ENCODE results near the gene COG4. TPM values are rescaled to one million over a fixed set of nuclear protein-coding genes. Genes with fewer than 3 reads are reported as not detected.
"Not testable (repeated sequence)": the region's sequence is repeated elsewhere in the genome, so short reads cannot be mapped to it uniquely, and the experiment has no call there.

The COG4 gene
- total RNA-seq, 6 experiments from 2014 or later = 70.2 to 91.7 (median 80.2) TPM

DNA sequence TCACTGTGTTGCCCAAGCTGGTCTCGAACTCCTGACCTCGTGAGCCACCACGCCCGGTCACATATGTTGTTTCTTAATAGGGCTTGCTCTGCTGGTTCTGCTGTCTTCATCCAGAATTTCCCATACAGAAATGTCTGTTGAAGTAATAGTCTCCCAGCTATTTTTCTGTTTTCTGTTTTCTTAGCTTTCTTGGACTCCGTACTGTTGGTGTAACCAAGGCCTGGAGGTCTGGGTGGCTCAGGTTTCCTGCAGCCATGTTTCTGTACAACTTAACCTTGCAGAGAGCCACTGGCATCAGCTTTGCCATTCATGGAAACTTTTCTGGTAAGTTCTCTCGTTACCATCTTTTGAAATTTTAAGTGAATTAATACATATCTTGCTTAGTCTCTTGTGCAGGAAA is 3.0 kb upstream of the COG4 start:
- Mint-ChIP-seq H3K9me3 (no peaks in the 10 kb centered on the region), H3K27me3 (ENCODE audit: insufficient read depth) (peaks cover 8% of the 10 kb centered on the region), H3K4me1 (ENCODE audit: low read depth) (peaks cover 52% of the 10 kb centered on the region), H3K36me3 (ENCODE audit: low read depth) (peaks cover 49% of the 10 kb centered on the region), H3K4me3 (peak overlapping the region; percentile 96), H3K27ac (peak overlapping the region; percentile 51)
- TF ChIP-seq, protein P1, sequence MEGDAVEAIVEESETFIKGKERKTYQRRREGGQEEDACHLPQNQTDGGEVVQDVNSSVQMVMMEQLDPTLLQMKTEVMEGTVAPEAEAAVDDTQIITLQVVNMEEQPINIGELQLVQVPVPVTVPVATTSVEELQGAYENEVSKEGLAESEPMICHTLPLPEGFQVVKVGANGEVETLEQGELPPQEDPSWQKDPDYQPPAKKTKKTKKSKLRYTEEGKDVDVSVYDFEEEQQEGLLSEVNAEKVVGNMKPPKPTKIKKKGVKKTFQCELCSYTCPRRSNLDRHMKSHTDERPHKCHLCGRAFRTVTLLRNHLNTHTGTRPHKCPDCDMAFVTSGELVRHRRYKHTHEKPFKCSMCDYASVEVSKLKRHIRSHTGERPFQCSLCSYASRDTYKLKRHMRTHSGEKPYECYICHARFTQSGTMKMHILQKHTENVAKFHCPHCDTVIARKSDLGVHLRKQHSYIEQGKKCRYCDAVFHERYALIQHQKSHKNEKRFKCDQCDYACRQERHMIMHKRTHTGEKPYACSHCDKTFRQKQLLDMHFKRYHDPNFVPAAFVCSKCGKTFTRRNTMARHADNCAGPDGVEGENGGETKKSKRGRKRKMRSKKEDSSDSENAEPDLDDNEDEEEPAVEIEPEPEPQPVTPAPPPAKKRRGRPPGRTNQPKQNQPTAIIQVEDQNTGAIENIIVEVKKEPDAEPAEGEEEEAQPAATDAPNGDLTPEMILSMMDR (IDR thresholded peaks at IDR 0.05) = no peak
- DNase-seq = no peak

DNA sequence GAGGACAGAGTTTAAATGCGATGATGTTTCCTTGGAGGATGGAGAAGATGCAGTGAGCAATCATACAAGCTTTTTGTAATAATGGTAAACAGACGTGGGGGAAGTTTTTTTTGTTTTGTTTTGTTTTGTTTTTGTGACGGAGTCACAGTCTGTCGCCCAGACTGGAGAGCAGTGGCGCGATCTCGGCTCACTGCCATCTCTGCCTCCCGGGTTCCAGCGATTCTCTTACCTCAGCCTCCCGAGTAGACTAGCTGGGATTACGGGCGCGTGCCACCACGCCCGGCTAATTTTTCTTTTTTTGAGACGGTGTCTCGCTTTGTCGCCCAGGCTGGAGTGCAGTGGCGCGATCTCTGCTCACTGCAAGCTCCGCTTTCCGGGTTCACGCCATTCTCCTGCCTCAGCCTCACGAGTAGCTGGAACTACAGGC is 1.1 kb upstream of the COG4 start:
- not testable (repeated sequence) for H3K27me3 Mint-ChIP-seq (ENCODE audit: insufficient read depth); H3K9me3 Mint-ChIP-seq
- peak; percentile 17 for DNase-seq
- peak overlapping the region; percentile 96 for H3K27ac Mint-ChIP-seq
- H3K4me1 Mint-ChIP-seq (ENCODE audit: low read depth) = peaks cover 65% of the 10 kb centered on the region
- peaks cover 46% of the 10 kb centered on the region for H3K36me3 Mint-ChIP-seq (ENCODE audit: low read depth)
- peak overlapping the region; percentile 96 for H3K4me3 Mint-ChIP-seq

DNA sequence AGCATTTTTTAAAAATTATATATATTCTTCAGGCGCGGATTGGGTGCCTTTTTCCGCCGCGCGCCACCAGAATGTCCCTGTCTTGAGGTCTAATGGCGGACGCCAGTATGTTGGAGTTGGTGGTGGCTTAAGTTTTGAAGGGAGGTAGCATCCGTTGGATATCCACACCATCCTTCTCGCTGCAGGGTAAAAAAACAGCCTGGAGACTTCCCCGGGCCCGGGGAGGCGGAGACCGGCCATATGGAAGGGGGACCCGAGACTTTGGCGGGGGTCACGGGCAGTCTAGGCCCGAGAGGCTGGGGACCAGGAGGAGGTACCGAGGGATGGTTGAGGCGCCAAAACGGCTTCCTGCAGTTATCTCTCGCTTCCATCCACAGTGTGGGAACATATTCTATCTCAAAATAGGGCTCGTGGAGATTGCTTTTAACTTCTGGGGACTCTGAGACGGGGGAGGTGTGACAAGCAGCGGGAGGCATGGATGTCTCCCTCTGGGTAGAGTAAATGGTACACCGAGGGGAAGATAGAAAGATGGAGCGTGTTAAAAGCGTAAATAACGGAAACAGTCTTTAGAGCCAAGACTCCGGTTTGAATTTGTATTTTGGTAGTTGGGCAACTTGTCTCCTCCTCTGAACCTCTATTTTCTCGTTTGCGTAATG is 517 bp upstream of the COG4 start, which contains the start of gene SF3B3:
Gene SF3B3, plus strand, starts transcription at position 74 of the 656 bp plus-strand sequence. CDS start 2,841 bp downstream, outside the sequence.
- Mint-ChIP-seq H3K36me3 (ENCODE audit: low read depth) (peaks cover 42% of the 10 kb centered on the region), H3K9me3 (no peaks in the 10 kb centered on the region), H3K4me3 (peak within 1 kb of the TSS; percentile 96), H3K27me3 (ENCODE audit: insufficient read depth) (peaks cover 10% of the 10 kb centered on the region), H3K27ac (peak within 1 kb of the TSS; percentile 96), H3K4me1 (ENCODE audit: low read depth) (peaks cover 60% of the 10 kb centered on the region)
- DNase-seq = no peak
- TF ChIP-seq, protein P1 (IDR thresholded peaks at IDR 0.05) = no peak

DNA sequence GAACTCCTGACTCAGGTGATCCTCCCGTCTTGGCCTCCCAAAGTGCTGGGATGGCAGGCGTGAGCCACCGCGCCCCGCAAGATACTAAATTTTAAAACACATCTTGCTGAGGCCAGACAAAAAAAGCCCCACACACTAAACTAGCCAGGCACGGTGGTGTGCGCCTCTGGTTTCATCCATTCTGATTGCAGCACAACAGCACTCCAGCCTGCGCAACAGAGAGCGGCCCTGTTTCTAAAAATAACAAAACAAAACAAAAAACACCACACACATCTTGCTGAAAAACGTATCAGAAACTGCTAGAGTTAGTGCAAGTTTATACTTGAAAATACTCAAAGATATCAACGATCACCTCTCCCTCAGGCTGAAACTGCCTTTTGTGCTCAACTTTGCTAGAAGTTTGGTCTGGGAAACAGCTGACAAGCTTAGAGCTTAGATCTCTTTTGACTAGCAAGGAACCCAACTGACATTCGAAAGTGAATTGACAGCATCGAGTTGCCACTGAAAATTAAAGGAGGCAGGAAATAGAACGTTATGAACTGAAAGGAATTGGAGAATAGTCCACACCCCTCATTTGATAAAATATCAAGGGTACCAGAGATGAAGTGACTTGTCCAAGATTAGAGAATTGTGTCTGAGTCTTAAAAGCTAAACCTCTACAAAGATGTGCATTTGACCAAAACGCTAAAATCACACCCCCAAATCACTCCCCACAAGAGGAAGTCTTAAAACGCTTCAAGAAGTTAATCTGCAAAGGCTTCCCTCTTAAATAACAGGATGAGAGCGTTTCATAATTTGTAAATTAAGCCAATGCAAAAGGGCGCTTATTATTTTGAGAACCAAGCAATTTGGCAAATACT is 908 bp downstream of the COG4 start:
- peak overlapping the region; percentile 96 for H3K27ac Mint-ChIP-seq
- no peaks in the 10 kb centered on the region for H3K9me3 Mint-ChIP-seq
- peaks cover 47% of the 10 kb centered on the region for H3K36me3 Mint-ChIP-seq (ENCODE audit: low read depth)
- TF ChIP-seq, protein P1 (IDR thresholded peaks at IDR 0.05) = no peak
- no peak for DNase-seq
- H3K4me3 Mint-ChIP-seq = peak overlapping the region; percentile 96
- peaks cover 51% of the 10 kb centered on the region for H3K4me1 Mint-ChIP-seq (ENCODE audit: low read depth)
- peaks cover 10% of the 10 kb centered on the region for H3K27me3 Mint-ChIP-seq (ENCODE audit: insufficient read depth)

DNA sequence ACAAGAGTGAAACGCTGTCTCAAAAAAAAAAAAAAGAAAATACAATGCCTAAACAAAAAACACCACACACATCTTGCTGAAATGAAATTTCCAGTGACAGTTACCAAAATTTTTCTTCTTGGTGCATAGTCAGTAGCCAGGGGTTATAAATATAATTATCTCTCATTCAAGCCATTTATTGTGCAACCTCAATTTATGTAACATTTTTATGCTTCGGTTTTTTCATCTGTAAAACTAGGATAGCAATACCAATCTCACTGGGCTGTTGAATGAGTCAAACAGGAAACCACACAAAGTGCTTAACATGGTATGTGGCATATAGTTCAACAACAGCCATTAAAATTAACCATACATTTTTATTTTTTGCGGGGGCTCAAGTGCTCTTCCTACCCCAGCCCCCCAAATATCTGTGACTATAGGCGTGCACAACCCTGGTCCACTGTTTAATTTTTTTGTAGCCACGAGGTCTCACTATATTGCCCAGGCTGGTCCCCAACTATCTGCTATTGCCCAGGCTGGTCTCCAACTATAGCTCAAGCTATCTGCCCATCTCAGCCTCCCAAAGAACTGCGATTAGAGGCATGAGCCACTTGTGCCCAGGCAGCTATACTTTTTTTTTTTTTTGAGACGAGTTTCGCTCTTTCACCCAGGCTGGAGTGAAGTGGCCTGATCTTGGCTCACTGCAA is 2.6 kb downstream of the COG4 start:
- no peaks in the 10 kb centered on the region for H3K9me3 Mint-ChIP-seq
- peaks cover 32% of the 10 kb centered on the region for H3K36me3 Mint-ChIP-seq (ENCODE audit: low read depth)
- H3K4me1 Mint-ChIP-seq (ENCODE audit: low read depth) = peaks cover 34% of the 10 kb centered on the region
- peak; percentile 76 for DNase-seq
- peaks cover 10% of the 10 kb centered on the region for H3K27me3 Mint-ChIP-seq (ENCODE audit: insufficient read depth)
- peak overlapping the region; percentile 25; the same call in 1 of the 2 replicates for H3K4me3 Mint-ChIP-seq
- peak overlapping the region; percentile 66 for H3K27ac Mint-ChIP-seq
- TF ChIP-seq, protein P1 (IDR thresholded peaks at IDR 0.05) = no peak
